ENCODE results near the gene ERCC4.

DNA sequence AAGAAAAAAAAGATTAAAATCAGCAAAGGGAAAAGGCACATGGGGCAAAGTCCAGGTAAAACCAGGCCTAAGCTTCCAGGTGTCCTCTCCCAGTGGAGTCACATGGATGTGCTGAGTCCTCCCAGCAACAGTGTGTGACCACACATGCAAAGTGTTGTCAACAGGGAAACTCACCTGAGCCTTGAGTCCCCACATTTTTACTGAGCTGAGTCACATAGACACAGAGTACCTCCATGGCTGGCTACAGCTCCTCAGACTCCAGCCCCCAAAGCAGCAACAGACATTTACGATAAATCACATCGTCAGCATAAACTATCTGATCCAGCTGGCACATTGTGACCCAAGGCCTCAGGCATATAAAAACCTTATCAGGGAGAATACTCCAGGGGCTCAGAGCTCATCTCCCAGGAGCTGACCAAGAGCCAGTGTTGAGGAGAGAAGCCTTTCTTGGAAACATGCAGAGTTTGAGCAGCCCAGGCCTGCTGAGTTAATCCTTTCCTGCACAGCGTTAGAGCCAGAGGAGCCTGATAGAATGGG is 20.5 kb downstream of the ERCC4 start:
- TF ChIP-seq, protein P1, sequence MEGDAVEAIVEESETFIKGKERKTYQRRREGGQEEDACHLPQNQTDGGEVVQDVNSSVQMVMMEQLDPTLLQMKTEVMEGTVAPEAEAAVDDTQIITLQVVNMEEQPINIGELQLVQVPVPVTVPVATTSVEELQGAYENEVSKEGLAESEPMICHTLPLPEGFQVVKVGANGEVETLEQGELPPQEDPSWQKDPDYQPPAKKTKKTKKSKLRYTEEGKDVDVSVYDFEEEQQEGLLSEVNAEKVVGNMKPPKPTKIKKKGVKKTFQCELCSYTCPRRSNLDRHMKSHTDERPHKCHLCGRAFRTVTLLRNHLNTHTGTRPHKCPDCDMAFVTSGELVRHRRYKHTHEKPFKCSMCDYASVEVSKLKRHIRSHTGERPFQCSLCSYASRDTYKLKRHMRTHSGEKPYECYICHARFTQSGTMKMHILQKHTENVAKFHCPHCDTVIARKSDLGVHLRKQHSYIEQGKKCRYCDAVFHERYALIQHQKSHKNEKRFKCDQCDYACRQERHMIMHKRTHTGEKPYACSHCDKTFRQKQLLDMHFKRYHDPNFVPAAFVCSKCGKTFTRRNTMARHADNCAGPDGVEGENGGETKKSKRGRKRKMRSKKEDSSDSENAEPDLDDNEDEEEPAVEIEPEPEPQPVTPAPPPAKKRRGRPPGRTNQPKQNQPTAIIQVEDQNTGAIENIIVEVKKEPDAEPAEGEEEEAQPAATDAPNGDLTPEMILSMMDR (IDR thresholded peaks at IDR 0.05): no peak
- TF ChIP-seq POLR2A (IDR thresholded peaks at IDR 0.05) (no peak), POLR2AphosphoS5 (IDR thresholded peaks at IDR 0.05) (no peak)
